Omental fat pad (tissue), 4 donors: ENCODE results near the gene SFR1. TPM values are rescaled to one million over a fixed set of nuclear protein-coding genes. Genes with fewer than 3 reads are reported as not detected.

Source experiments
- ATAC-seq: fragments of 150-250 bp; one replicate; pipeline ENCODE4 v1.9.1; 2016; ENCODE audit warnings: mild to moderate bottlenecking, moderate library complexity; ENCODE audit not compliant: low FRiP score
- DNase-seq: peaks from one replicate; pipeline ENCODE4 v3.0.0-alpha.2; 2019; ENCODE audit warnings: low spot score
- CTCF ChIP-seq, 3 donors: fragments of 450-650 bp; IDR thresholded peaks; one replicate each; pipeline ENCODE4 v1.5.1; 2016 to 2017; ENCODE audit warnings: antibody characterized with exemption in 3 of 3, mild to moderate bottlenecking in 3 of 3, moderate library complexity in 2 of 3
- total RNA-seq, 4 donors: library from RNA; depleted of rRNA; stranded (reverse); fragments of >200 nt; gene quantifications; one replicate each; pipeline ENCODE4 v1.1.0, GENCODE V29; 2016

The SFR1 gene
- total RNA-seq, 4 donors from 2014 or later: 4.7 to 8.2 (median 6.0) TPM

- no peak for TF ChIP-seq CTCF (IDR thresholded peaks at IDR 0.05)
- no peak for ATAC-seq
Measured at GRCh38 chr10:104092749-104093148, 29.2 kb upstream of the SFR1 start.

GRCh38 chr10:104096692-104097091, 25.3 kb upstream of the SFR1 start:
- DNase-seq (no peak), ATAC-seq (no peak)
- no peak for TF ChIP-seq CTCF (IDR thresholded peaks at IDR 0.05)

More at GRCh38 chr10:104092749-104093148, 29.2 kb upstream of the SFR1 start:
- no peak for DNase-seq

- DNase-seq (no peak), ATAC-seq (no peak)
- TF ChIP-seq CTCF (IDR thresholded peaks at IDR 0.05): no peak
Measured at GRCh38 chr10:104098358-104098925, 23.5 kb upstream of the SFR1 start.

GRCh38 chr10:104099269-104099668, 22.7 kb upstream of the SFR1 start:
- no peak for TF ChIP-seq CTCF (IDR thresholded peaks at IDR 0.05)
- DNase-seq (no peak), ATAC-seq (no peak)

GRCh38 chr10:104099941-104100340, 22.0 kb upstream of the SFR1 start:
- no peak for DNase-seq
- TF ChIP-seq CTCF (IDR thresholded peaks at IDR 0.05): no peak
- ATAC-seq: no peak

- TF ChIP-seq CTCF (IDR thresholded peaks at IDR 0.05): no peak
- ATAC-seq: no peak
- DNase-seq: no peak
Measured at GRCh38 chr10:104100795-104101194, 21.2 kb upstream of the SFR1 start.

GRCh38 chr10:104101902-104102301, 20.1 kb upstream of the SFR1 start:
- ATAC-seq (no peak), DNase-seq (no peak)
- no peak for TF ChIP-seq CTCF (IDR thresholded peaks at IDR 0.05)
